GM12878 (cell line): ENCODE results near the gene RAB31. TPM values are rescaled to one million over a fixed set of nuclear protein-coding genes. Genes with fewer than 3 reads are reported as not detected.

Source experiments
- ATAC-seq: fragments of 200-7000 bp; cut with Tn5 transposase; 3 replicates; pipeline ENCODE4 v1.9.1; 2020; ENCODE audit warnings: mild to moderate bottlenecking, moderate library complexity
- BruUV-seq: library from RNA; stranded (reverse); fragments of 400-500 nt; replicated peaks from 2 replicates; lab custom pipeline; 2021; lab: Mats Ljungman, UMichigan
- CTCF ChIA-PET: fragments of 300-600 bp; sonication (Branson Sonifier 250); formaldehyde crosslinking; extraction: SDS; loops from one replicate; lab custom pipeline; 2021; ENCODE audit warnings: inconsistent platforms; lab: Yijun Ruan, JAX
- POLR2A ChIA-PET: fragments of 350-600 bp; formaldehyde crosslinking; extraction: SDS; loops from one replicate; lab custom pipeline; 2021; ENCODE audit warnings: inconsistent platforms; lab: Charles Lee
- RAD21 ChIA-PET: fragments of 300-600 bp; sonication (Branson Sonifier 250); formaldehyde crosslinking; loops from one replicate; lab custom pipeline; 2023; ENCODE audit warnings: antibody characterized with exemption; ENCODE audit not compliant: unreplicated experiment; lab: Charles Lee
- SMC1A ChIA-PET: fragments of 300-600 bp; sonication (Branson Sonifier 250); formaldehyde crosslinking; loops from one replicate; lab custom pipeline; 2023; ENCODE audit not compliant: unreplicated experiment, uncharacterized antibody; lab: Charles Lee
- DNase-seq: peaks from one replicate; pipeline ENCODE4 v3.0.0-alpha.2; 2011; ENCODE audit warnings: low read depth, low spot score
- FAIRE-seq: peaks from 3 replicates; lab custom pipeline; 2011; peaks lifted over from hg19 to GRCh38; lab: Jason Lieb, UNC
- H2AFZ ChIP-seq: 2 replicates; pipeline ENCODE4 v1.6.0; 2011; ENCODE audit warnings: low read depth, low read length, control low read depth; ENCODE audit not compliant: control insufficient read depth
- H3K27ac ChIP-seq: 2 replicates; pipeline ENCODE4 v1.5.1; 2011; ENCODE audit warnings: control low read depth; ENCODE audit not compliant: control insufficient read depth, insufficient read depth
- H3K27me3 ChIP-seq, 2 experiments: replicated peaks in 1 of 2; 2 replicates each; pipeline versions ENCODE4 v1.6.0 to v1.6.1; 2011; ENCODE audit warnings: low read length in 1 of 2; ENCODE audit not compliant: control insufficient read depth in 2 of 2, insufficient read depth in 2 of 2
- H3K36me3 ChIP-seq, 2 experiments: 2 replicates each; pipeline ENCODE4 v1.5.1; 2011; ENCODE audit warnings: low read length in 1 of 2; ENCODE audit not compliant: control insufficient read depth in 2 of 2, insufficient read depth in 2 of 2
- H3K4me1 ChIP-seq: 2 replicates; pipeline ENCODE4 v1.6.1; 2011; ENCODE audit warnings: mild to moderate bottlenecking, low read length, moderate library complexity, mixed read lengths; ENCODE audit not compliant: control insufficient read depth, insufficient read depth
- H3K4me2 ChIP-seq: 2 replicates; pipeline ENCODE4 v1.6.0; 2011; ENCODE audit warnings: control low read depth; ENCODE audit not compliant: control insufficient read depth, insufficient read depth
- H3K4me3 ChIP-seq: fragments of 200-600 bp; sonication (generic); 2 replicates; pipeline ENCODE4 v1.5.1; 2016
- H3K79me2 ChIP-seq: 2 replicates; pipeline ENCODE4 v1.6.0; 2011; ENCODE audit warnings: low read length; ENCODE audit not compliant: control insufficient read depth, insufficient read depth
- H3K9ac ChIP-seq: 2 replicates; pipeline ENCODE4 v1.8.0; 2011; ENCODE audit warnings: low read length, control low read depth, mixed read lengths; ENCODE audit not compliant: control insufficient read depth, insufficient read depth
- H3K9me3 ChIP-seq: replicated peaks from 3 replicates; pipeline ENCODE4 v1.5.1; 2011; ENCODE audit warnings: mild to moderate bottlenecking, low read length; ENCODE audit not compliant: control insufficient read depth, insufficient read depth
- H4K20me1 ChIP-seq: 2 replicates; pipeline ENCODE4 v1.6.0; 2011; ENCODE audit not compliant: control insufficient read depth, insufficient read depth
- BRCA1 ChIP-seq: IDR thresholded peaks from 2 replicates; pipeline ENCODE4 v1.6.1; 2011; ENCODE audit warnings: low read depth, low read length, improper control_type of control experiment
- RUNX3 ChIP-seq: IDR thresholded peaks from 2 replicates; pipeline ENCODE4 v1.6.1; 2012; ENCODE audit warnings: low read length, inconsistent platforms
- YY1 ChIP-seq: IDR thresholded peaks from 2 replicates; pipeline ENCODE4 v1.6.1; 2011; ENCODE audit warnings: low read depth, mild to moderate bottlenecking, low read length
- WGBS: methylation state at CpG from one replicate; pipeline ENCODE4 v1.1.6; 2016; ENCODE audit warnings: low lambda C conversion rate; ENCODE audit not compliant: insufficient replicate concordance, insufficient coverage; ENCODE audit errors: missing lambda C conversion rate; 5-methylcytosine and 5-hydroxymethylcytosine counted together
- in situ Hi-C: fragments of 300-500 bp; cut with MboI; formaldehyde crosslinking; loops from 9 replicates; pipeline ENCODE4 v1.14.3; 2018; ENCODE audit warnings: mixed read lengths
- intact Hi-C: fragments of 100-400 bp; cut with micrococcal nuclease; formaldehyde crosslinking; loops from one replicate; pipeline ENCODE4 v1.14.2; 2022; ENCODE audit not compliant: unreplicated experiment
- polyA plus RNA-seq, 11 experiments: library from polyadenylated mRNA; depleted of rRNA in 4 of 11; unstranded in 6 of 11; stranded (reverse) in 5 of 11; fragments of >200 nt; fragmentation: Nextera tagmentation in 4 of 11; fragmentation: Illumina TruSeq in 1 of 11; extraction: Ambion mirVana in 4 of 11; extraction: Trizol in 1 of 11; gene quantifications; 1 replicate in 1 of 11; 2 replicates in 10 of 11; pipeline versions ENCODE4 v1.2.1 to v1.2.3, GENCODE V29; 2011 to 2016; ENCODE audit warnings: inconsistent platforms in 2 of 11, missing spikeins in 2 of 11, low read depth in 1 of 11
- total RNA-seq, 4 experiments: library from RNA; depleted of rRNA in 3 of 4; stranded (reverse); fragments of >200 nt in 3 of 4; fragmentation: Illumina TruSeq in 1 of 4; extraction: Trizol in 1 of 4; gene quantifications; 2 replicates each; pipeline versions ENCODE4 v1.2.1 to v1.2.3, GENCODE V29; 2013 to 2021
- TF ChIP-seq, protein P1 (sequence below): IDR thresholded peaks from 2 replicates; pipeline ENCODE4 v1.6.1; 2012; ENCODE audit warnings: low read depth, low read length, improper control_type of control experiment

RAB31 gene
- total and polyA plus RNA-seq, 10 of the 15 experiments (the other 5 are each of a cell fraction or from before 2014, with no cell fraction given) = 0.80 to 23.3 (median 12.2) TPM

DNA sequence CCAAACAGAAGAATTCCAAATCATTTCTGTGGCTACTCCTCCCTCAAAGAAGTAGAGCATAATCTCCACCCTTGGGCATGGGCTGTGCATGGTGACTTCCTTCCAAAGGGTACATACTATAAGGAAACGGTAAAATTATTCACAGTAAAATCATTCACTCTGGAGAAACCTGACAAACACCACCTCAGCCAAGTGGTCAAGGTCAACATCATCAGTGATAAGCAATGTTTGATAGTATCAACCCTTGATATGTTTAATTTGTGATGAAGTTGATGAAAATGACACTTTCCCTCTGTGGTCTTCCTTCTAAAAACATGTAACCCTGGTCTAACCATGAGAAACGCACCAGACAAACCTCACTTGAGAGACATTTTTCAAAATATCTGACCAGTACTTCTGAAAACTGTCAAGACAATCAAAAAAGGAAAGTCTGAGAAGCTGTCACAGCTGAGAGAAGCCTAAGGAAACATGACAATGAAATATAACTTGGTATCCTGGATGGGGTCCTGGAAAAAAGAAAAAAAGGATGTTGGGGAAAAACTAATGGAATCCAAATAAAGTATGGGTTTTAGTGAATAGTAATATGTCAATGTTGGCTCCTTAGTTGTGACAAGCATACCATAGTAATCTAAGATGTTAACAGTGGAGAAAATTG lies 168.2 kb downstream of the RAB31 start:
- no peak for FAIRE-seq
- Histone ChIP-seq H3K4me2 (no peak overlapping the region), H4K20me1 (no peaks in the 10 kb centered on the region), H3K9me3 (no peaks in the 10 kb centered on the region; the same call in 2 of the 3 replicates), H3K9ac (no peak overlapping the region), H3K27ac (no peak overlapping the region), H3K36me3 (no peaks in the 10 kb centered on the region), H3K4me3 (no peak overlapping the region), H3K27me3 (no peaks in the 10 kb centered on the region; a peak in 1 of 4 replicates), H3K79me2 (no peaks in the 10 kb centered on the region), H3K4me1 (no peaks in the 10 kb centered on the region), H2AFZ (no peak overlapping the region)
- POLR2A ChIA-PET = interaction anchor here (1.0 kb wide), 1 partner anchor 15 kb away, joined by 3 read pairs; no protein-coding TSS in a partner anchor
- no peak for DNase-seq
- in situ Hi-C loops (no loop called here), intact Hi-C loops (loop anchor here (10.0 kb wide), 1 partner anchor 68 kb away; no protein-coding TSS in a partner anchor)
- BruUV-seq = no TSS peak
- SMC1A ChIA-PET = no interaction called here
- RAD21 ChIA-PET = no interaction called here
- ATAC-seq = no peak
- TF ChIP-seq RUNX3 = no peak
- TF ChIP-seq, protein P1, sequence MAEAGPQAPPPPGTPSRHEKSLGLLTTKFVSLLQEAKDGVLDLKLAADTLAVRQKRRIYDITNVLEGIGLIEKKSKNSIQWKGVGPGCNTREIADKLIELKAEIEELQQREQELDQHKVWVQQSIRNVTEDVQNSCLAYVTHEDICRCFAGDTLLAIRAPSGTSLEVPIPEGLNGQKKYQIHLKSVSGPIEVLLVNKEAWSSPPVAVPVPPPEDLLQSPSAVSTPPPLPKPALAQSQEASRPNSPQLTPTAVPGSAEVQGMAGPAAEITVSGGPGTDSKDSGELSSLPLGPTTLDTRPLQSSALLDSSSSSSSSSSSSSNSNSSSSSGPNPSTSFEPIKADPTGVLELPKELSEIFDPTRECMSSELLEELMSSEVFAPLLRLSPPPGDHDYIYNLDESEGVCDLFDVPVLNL = no peak
- WGBS = 93% methylated on average over 2 of the region's 2 CpGs
- CTCF ChIA-PET = no interaction called here

DNA sequence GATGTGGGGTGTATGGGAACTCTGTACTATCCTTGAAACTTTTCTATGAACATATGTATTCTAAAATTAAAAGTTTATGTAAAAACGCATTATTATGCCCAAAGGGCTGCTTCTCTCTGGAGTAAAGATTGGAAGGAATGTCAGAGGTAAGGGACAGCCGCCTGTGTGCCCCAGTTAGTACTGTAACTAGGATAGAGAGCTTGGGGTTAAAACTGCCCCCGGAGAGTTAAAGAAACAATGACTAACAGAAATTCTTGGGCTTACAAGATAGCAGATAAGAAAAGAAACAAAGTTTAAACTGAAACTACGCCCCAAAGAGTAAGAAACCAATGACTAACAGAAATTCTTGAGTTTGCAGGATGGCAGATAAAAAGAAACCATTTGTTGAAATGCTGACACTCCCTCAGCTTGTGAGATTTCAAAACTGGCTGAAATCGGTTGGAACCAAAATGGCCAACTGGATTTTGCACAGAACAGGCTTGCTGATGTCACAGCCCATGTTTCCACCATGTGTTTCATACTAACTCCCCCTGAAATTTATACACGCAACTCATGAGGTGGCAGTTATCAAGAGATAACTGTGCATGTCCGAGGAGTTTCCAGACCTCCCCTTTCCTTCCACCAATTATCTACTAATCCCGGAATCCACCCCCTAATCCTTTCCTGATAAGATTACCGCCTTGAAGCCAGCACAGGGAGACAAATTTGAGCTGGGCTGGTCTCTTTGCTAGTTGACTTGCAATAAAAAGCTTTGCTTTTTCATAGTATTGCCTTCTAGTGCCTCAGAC lies 169.0 kb downstream of the RAB31 start:
- intact Hi-C loops (loop anchor here (10.0 kb wide), 1 partner anchor 68 kb away; no protein-coding TSS in a partner anchor), in situ Hi-C loops (no loop called here)
- H3K79me2 ChIP-seq = no peaks in the 10 kb centered on the region
- TF ChIP-seq YY1 = 0 out of 2 replicates have a peak, but pooled peaks have one; percentile 14
- TF ChIP-seq BRCA1 = no peak
- 35% methylated on average over 9 of the region's 9 CpGs for WGBS
- H3K9me3 ChIP-seq = no peaks in the 10 kb centered on the region; the same call in 2 of the 3 replicates
- FAIRE-seq = no peak
- ChIA-PET CTCF (no interaction called here), SMC1A (no interaction called here), RAD21 (no interaction called here), POLR2A (interaction anchor here (1.0 kb wide), 1 partner anchor 16 kb away, joined by 3 read pairs; no protein-coding TSS in a partner anchor)
- H4K20me1 ChIP-seq = no peaks in the 10 kb centered on the region
- no peaks in the 10 kb centered on the region for H3K36me3 ChIP-seq
- no peak overlapping the region for H3K9ac ChIP-seq
- no peaks in the 10 kb centered on the region for H3K4me1 ChIP-seq
- no peak overlapping the region for H3K27ac ChIP-seq
- DNase-seq = no peak
- H3K27me3 ChIP-seq = no peaks in the 10 kb centered on the region; a peak in 1 of 4 replicates
- H3K4me3 ChIP-seq = no peak overlapping the region
- no peak overlapping the region; the same call in 1 of the 2 replicates for H2AFZ ChIP-seq
- BruUV-seq = no TSS peak
- peak overlapping the region; percentile 31; the same call in 1 of the 2 replicates for H3K4me2 ChIP-seq
- ATAC-seq = peak; percentile 35; the same call in 2 of the 3 replicates
